NCI-H345 (cell line): Measurements from ENCODE around the gene KHDRBS1.
"Not testable (repeated sequence)": the region's sequence is repeated elsewhere in the genome, so short reads cannot be mapped to it uniquely, and the experiment has no call there.

Source experiments
- DNase-seq: peaks from one replicate; lab custom pipeline; 2025; lab: John Stamatoyannopoulos, UW

Gene KHDRBS1

GRCh38 chr1:32014199-32014947 lies 705 bp downstream of the KHDRBS1 start:
- no peak for DNase-seq

GRCh38 chr1:32014948-32015273 lies 1.2 kb downstream of the KHDRBS1 start:
- DNase-seq = peak; percentile 23

GRCh38 chr1:32020339-32020738 lies 6.7 kb downstream of the KHDRBS1 start:
- no peak for DNase-seq

GRCh38 chr1:32021574-32022018 lies 7.9 kb downstream of the KHDRBS1 start:
- not testable (repeated sequence) for DNase-seq

- no peak for DNase-seq
Observed at GRCh38 chr1:32023351-32023750, 9.7 kb downstream of the KHDRBS1 start.

- DNase-seq = no peak
Observed at GRCh38 chr1:32025515-32025914, 11.8 kb downstream of the KHDRBS1 start.

- peak; percentile 7 for DNase-seq
Observed at GRCh38 chr1:32028746-32029145, 15.1 kb downstream of the KHDRBS1 start.

- DNase-seq = no peak
Observed at GRCh38 chr1:32031578-32032274, 18.1 kb downstream of the KHDRBS1 start.

- no peak for DNase-seq
Observed at GRCh38 chr1:32032275-32032615, 18.6 kb downstream of the KHDRBS1 start.

- no peak for DNase-seq
Observed at GRCh38 chr1:32035119-32035518, 21.5 kb downstream of the KHDRBS1 start.

GRCh38 chr1:32040711-32041110 lies 27.0 kb downstream of the KHDRBS1 start:
- DNase-seq = no peak

- no peak for DNase-seq
Observed at GRCh38 chr1:32042330-32042729, 28.7 kb downstream of the KHDRBS1 start.

GRCh38 chr1:32044234-32044633 lies 30.6 kb downstream of the KHDRBS1 start:
- DNase-seq = no peak

GRCh38 chr1:32045772-32046171 lies 32.1 kb downstream of the KHDRBS1 start:
- DNase-seq = no peak

GRCh38 chr1:32047701-32048100 lies 34.0 kb downstream of the KHDRBS1 start:
- no peak for DNase-seq

GRCh38 chr1:32048440-32048839 lies 34.8 kb downstream of the KHDRBS1 start:
- DNase-seq = no peak

- DNase-seq = no peak
Observed at GRCh38 chr1:32051706-32052105, 38.0 kb downstream of the KHDRBS1 start.

GRCh38 chr1:32052887-32053286 lies 39.2 kb downstream of the KHDRBS1 start:
- no peak for DNase-seq

GRCh38 chr1:32055416-32055815 lies 41.7 kb downstream of the KHDRBS1 start:
- DNase-seq = no peak

- no peak for DNase-seq
Observed at GRCh38 chr1:32056598-32056997, 42.9 kb downstream of the KHDRBS1 start.

GRCh38 chr1:32060914-32061313 lies 47.2 kb downstream of the KHDRBS1 start:
- no peak for DNase-seq

GRCh38 chr1:32062867-32063230 lies 49.2 kb downstream of the KHDRBS1 start:
- no peak for DNase-seq

- DNase-seq = peak; percentile 56
Observed at GRCh38 chr1:32063261-32063681, 49.6 kb downstream of the KHDRBS1 start.
